KMS-11 (cell line): ENCODE measurements around the gene SUOX.

Experiments used
- H2AFZ ChIP-seq: fragments of 200-600 bp; sonication (generic); 2 replicates; pipeline ENCODE4 v1.6.1; 2016; ENCODE audit warnings: antibody characterized with exemption, mixed run types, low read depth
- H3K27ac ChIP-seq: fragments of 200-600 bp; sonication (generic); 2 replicates; pipeline ENCODE4 v1.6.1; 2016; ENCODE audit warnings: mild to moderate bottlenecking, mixed run types
- H3K27me3 ChIP-seq: fragments of 200-600 bp; sonication (generic); 2 replicates; pipeline ENCODE4 v1.6.1; 2017; ENCODE audit warnings: mild to moderate bottlenecking, low read depth, mixed run types, moderate library complexity; ENCODE audit not compliant: insufficient read depth
- H3K36me3 ChIP-seq: fragments of 200-600 bp; sonication (generic); 2 replicates; pipeline ENCODE4 v1.6.1; 2017; ENCODE audit warnings: mild to moderate bottlenecking, mixed run types; ENCODE audit not compliant: insufficient read depth
- H3K4me1 ChIP-seq: fragments of 200-600 bp; sonication (generic); 2 replicates; pipeline ENCODE4 v1.6.1; 2016; ENCODE audit warnings: mild to moderate bottlenecking, low read depth, mixed run types; ENCODE audit not compliant: poor library complexity, severe bottlenecking
- H3K4me2 ChIP-seq: fragments of 200-600 bp; sonication (generic); 2 replicates; pipeline ENCODE4 v1.7.0; 2016; ENCODE audit warnings: mild to moderate bottlenecking, mixed run types
- H3K4me3 ChIP-seq: fragments of 200-600 bp; sonication (generic); IDR thresholded peaks from 2 replicates; pipeline ENCODE4 v1.6.1; 2017; ENCODE audit warnings: low read depth, low read length, mixed read lengths; ENCODE audit not compliant: insufficient read depth
- H3K79me2 ChIP-seq: fragments of 200-600 bp; sonication (generic); 2 replicates; pipeline ENCODE4 v1.6.1; 2016; ENCODE audit warnings: low read depth, mixed run types; ENCODE audit not compliant: insufficient read depth
- H3K9ac ChIP-seq: fragments of 200-600 bp; sonication (generic); 2 replicates; pipeline ENCODE4 v1.6.1; 2016; ENCODE audit warnings: mild to moderate bottlenecking, mixed run types
- H4K20me1 ChIP-seq: fragments of 200-600 bp; sonication (generic); 2 replicates; pipeline ENCODE4 v1.6.1; 2016; ENCODE audit warnings: mild to moderate bottlenecking, mixed run types; ENCODE audit not compliant: insufficient read depth
- CTCF ChIP-seq: fragments of 200-600 bp; sonication (generic); conservative IDR thresholded peaks from 2 replicates; pipeline ENCODE4 v1.6.1; 2017; ENCODE audit warnings: low read depth, mild to moderate bottlenecking, antibody characterized with exemption, low read length, moderate library complexity, mixed read lengths

Gene SUOX

GRCh38 chr12:56029666-56030293 is 32.7 kb downstream of the SUOX start:
- Histone ChIP-seq H2AFZ (no peak overlapping the region), H3K27me3 (no peaks in the 10 kb centered on the region), H3K4me1 (no peaks in the 10 kb centered on the region), H3K9ac (no peak overlapping the region), H3K79me2 (no peaks in the 10 kb centered on the region), H3K36me3 (no peaks in the 10 kb centered on the region), H3K4me2 (no peak overlapping the region), H3K27ac (no peak overlapping the region), H3K4me3 (no peak overlapping the region), H4K20me1 (no peaks in the 10 kb centered on the region)
- peak; percentile 99 for TF ChIP-seq CTCF

- H3K27ac ChIP-seq = no peak overlapping the region
- H4K20me1 ChIP-seq = no peaks in the 10 kb centered on the region
- TF ChIP-seq CTCF = no peak
Measured at GRCh38 chr12:56031987-56032386, 34.9 kb downstream of the SUOX start.

GRCh38 chr12:56034586-56035332 is 37.7 kb downstream of the SUOX start:
- Histone ChIP-seq H2AFZ (no peak overlapping the region), H3K79me2 (no peaks in the 10 kb centered on the region), H3K9ac (no peak overlapping the region), H3K27me3 (no peaks in the 10 kb centered on the region), H3K4me2 (no peak overlapping the region), H3K27ac (no peak overlapping the region), H3K4me1 (peaks cover 4% of the 10 kb centered on the region), H4K20me1 (no peaks in the 10 kb centered on the region), H3K4me3 (no peak overlapping the region), H3K36me3 (no peaks in the 10 kb centered on the region)
- TF ChIP-seq CTCF = no peak

More at GRCh38 chr12:56031987-56032386, 34.9 kb downstream of the SUOX start:
- Histone ChIP-seq H3K4me2 (no peak overlapping the region), H2AFZ (no peak overlapping the region), H3K27me3 (no peaks in the 10 kb centered on the region), H3K36me3 (no peaks in the 10 kb centered on the region), H3K79me2 (no peaks in the 10 kb centered on the region), H3K9ac (no peak overlapping the region), H3K4me3 (no peak overlapping the region), H3K4me1 (no peaks in the 10 kb centered on the region)

- Histone ChIP-seq H3K79me2 (peaks cover 4% of the 10 kb centered on the region), H2AFZ (no peak overlapping the region), H3K9ac (no peak overlapping the region)
Measured at GRCh38 chr12:56037161-56037560, 40.1 kb downstream of the SUOX start.

More at GRCh38 chr12:56037161-56037560, 40.1 kb downstream of the SUOX start:
- Histone ChIP-seq H3K4me1 (peaks cover 12% of the 10 kb centered on the region), H3K27me3 (no peaks in the 10 kb centered on the region), H3K27ac (no peak overlapping the region), H3K4me3 (no peak overlapping the region), H3K4me2 (no peak overlapping the region), H4K20me1 (no peaks in the 10 kb centered on the region), H3K36me3 (no peaks in the 10 kb centered on the region)
- TF ChIP-seq CTCF = no peak
